Prostate gland (tissue), 2 donors: Measurements from ENCODE around the gene PRKCG. TPM values are rescaled to one million over a fixed set of nuclear protein-coding genes. Genes with fewer than 3 reads are reported as not detected.

ENCODE experiments used
- DNase-seq: peaks from one replicate; pipeline ENCODE4 v3.0.0-alpha.2; 2019; ENCODE audit warnings: low spot score
- H3K27ac ChIP-seq, 2 donors: fragments of 200-600 bp; sonication (generic); 2 replicates each; pipeline ENCODE4 v1.5.1; 2017 to 2019
- H3K27me3 ChIP-seq: fragments of 200-600 bp; sonication (generic); replicated peaks from 2 replicates; pipeline ENCODE4 v1.5.1; 2019; ENCODE audit not compliant: insufficient read depth
- H3K36me3 ChIP-seq, 2 donors: fragments of 200-600 bp; sonication (generic); 1 replicate in 1 of 2; 2 replicates in 1 of 2; pipeline versions ENCODE4 v1.5.1 to v1.8.1; 2017 to 2019
- H3K4me1 ChIP-seq: fragments of 200-600 bp; sonication (generic); replicated peaks from 2 replicates; pipeline ENCODE4 v1.5.1; 2019
- H3K4me3 ChIP-seq, 2 donors: fragments of 200-600 bp; sonication (generic); 2 replicates each; pipeline ENCODE4 v1.5.1; 2017 to 2019
- H3K9me3 ChIP-seq: fragments of 200-600 bp; sonication (generic); 2 replicates; pipeline ENCODE4 v1.5.1; 2017
- CTCF ChIP-seq, 4 experiments: fragments of 200-600 bp in 2 of 4; fragments of 450-650 bp in 2 of 4; sonication (generic) in 2 of 4; IDR thresholded peaks; 1 replicate in 3 of 4; 2 replicates in 1 of 4; pipeline ENCODE4 v1.5.1; 2016 to 2019; ENCODE audit warnings: antibody characterized with exemption in 4 of 4, mild to moderate bottlenecking in 2 of 4, moderate library complexity in 2 of 4
- POLR2A ChIP-seq: fragments of 450-650 bp; IDR thresholded peaks from one replicate; pipeline ENCODE4 v1.6.1; 2016; ENCODE audit warnings: antibody characterized with exemption, mild to moderate bottlenecking
- POLR2AphosphoS5 ChIP-seq: sonication (generic); formaldehyde crosslinking; IDR thresholded peaks from one replicate; pipeline ENCODE4 v1.6.1; 2017; ENCODE audit warnings: antibody characterized with exemption
- WGBS: methylation state at CpG from one replicate; pipeline ENCODE4 v1.1.5; 2018; 5-methylcytosine and 5-hydroxymethylcytosine counted together
- intact Hi-C: fragments of 100-400 bp; cut with DNase I; formaldehyde crosslinking; loops from one replicate; pipeline ENCODE4 v1.14.2; 2022
- total RNA-seq, 2 donors: library from RNA; depleted of rRNA; stranded (reverse); fragments of >200 nt; gene quantifications; one replicate each; pipeline ENCODE4 v1.1.0, GENCODE V29; 2016

The PRKCG gene
- total RNA-seq, 2 donors from 2014 or later: 0.97 TPM; not detected in 1

- H3K36me3 ChIP-seq: peaks cover 8 to 16% of the 10 kb centered on the region in 2 donors
- no peak for DNase-seq
- TF ChIP-seq CTCF (IDR thresholded peaks at IDR 0.05): no peak
- no peak for TF ChIP-seq POLR2A
- TF ChIP-seq POLR2AphosphoS5: no peak
- WGBS: 72% methylated on average over 10 of the region's 10 CpGs
- no peak overlapping the region for H3K4me3 ChIP-seq
- H3K27ac ChIP-seq: no peak overlapping the region
- H3K27me3 ChIP-seq: peaks cover 5% of the 10 kb centered on the region
- H3K4me1 ChIP-seq: peaks cover 6% of the 10 kb centered on the region
- intact Hi-C loops: no loop called here
- H3K9me3 ChIP-seq: no peaks in the 10 kb centered on the region
Measured at GRCh38 chr19:53877361-53877766, 4.6 kb upstream of the PRKCG start.

GRCh38 chr19:53878776-53879139 is 3.2 kb upstream of the PRKCG start:
- intact Hi-C loops: no loop called here
- TF ChIP-seq POLR2A (no peak), CTCF (IDR thresholded peaks at IDR 0.05) (no peak), POLR2AphosphoS5 (no peak)
- Histone ChIP-seq H3K27ac (no peak overlapping the region), H3K9me3 (no peaks in the 10 kb centered on the region), H3K4me1 (peaks cover 6% of the 10 kb centered on the region), H3K27me3 (peaks cover 17% of the 10 kb centered on the region), H3K36me3 (peaks cover 2 to 7% of the 10 kb centered on the region in 2 donors), H3K4me3 (peak overlapping the region; percentile 33 to 37)
- 47% methylated on average over 12 of the region's 12 CpGs for WGBS
- no peak for DNase-seq

- no peaks in the 10 kb centered on the region for H3K9me3 ChIP-seq
- H3K27ac ChIP-seq: no peak overlapping the region
- WGBS: 1% methylated on average over 51 of the region's 51 CpGs
- H3K27me3 ChIP-seq: peaks cover 17% of the 10 kb centered on the region
- DNase-seq: peak; percentile 72
- intact Hi-C loops: no loop called here
- H3K4me1 ChIP-seq: peaks cover 6% of the 10 kb centered on the region
- TF ChIP-seq POLR2AphosphoS5 (peak; percentile 81), POLR2A (no peak), CTCF (IDR thresholded peaks at IDR 0.05) (peak in 1 of 4 experiments; percentile 16)
- peak overlapping the region; percentile 33 to 37 for H3K4me3 ChIP-seq
- H3K36me3 ChIP-seq: peaks cover 0 to under 1% of the 10 kb centered on the region in 2 donors
Measured at GRCh38 chr19:53879140-53880081, 2.6 kb upstream of the PRKCG start.

GRCh38 chr19:53880711-53881481 is 1.1 kb upstream of the PRKCG start:
- Histone ChIP-seq H3K4me3 (no peak overlapping the region), H3K9me3 (no peaks in the 10 kb centered on the region), H3K27me3 (peaks cover 17% of the 10 kb centered on the region), H3K27ac (no peak overlapping the region), H3K4me1 (peaks cover 6% of the 10 kb centered on the region), H3K36me3 (no peaks in the 10 kb centered on the region)
- TF ChIP-seq POLR2AphosphoS5 (no peak), CTCF (IDR thresholded peaks at IDR 0.05) (no peak), POLR2A (no peak)
- intact Hi-C loops: no loop called here
- 29% methylated on average over 6 of the region's 6 CpGs for WGBS
- no peak for DNase-seq
